GM19043 (cell line): Measurements from ENCODE around the gene FIBP.
A peak's percentile ranks its signal among the peaks of the same experiment; 100 is the strongest.

ENCODE experiments used
- ATAC-seq: cut with Tn5 transposase; IDR thresholded peaks from one replicate; pipeline ENCODE4 v1.9.1; 2021; ENCODE audit warnings: low read depth; ENCODE audit not compliant: unreplicated experiment

Gene FIBP

GRCh38 chr11:65860278-65861164, 27.8 kb downstream of the FIBP start, which contains the start of gene MUS81:
Gene MUS81, plus strand, starts transcription at chr11:65860433. Its CDS starts 321 bp downstream, at chr11:65860754.
- peak; percentile 25 for ATAC-seq

- ATAC-seq = no peak
Observed at GRCh38 chr11:65859812-65860277, 28.4 kb downstream of the FIBP start.

GRCh38 chr11:65859095-65859811, 29.0 kb downstream of the FIBP start:
- ATAC-seq = peak; percentile 51

- ATAC-seq = no peak
Observed at GRCh38 chr11:65858681-65859087, 29.6 kb downstream of the FIBP start.

GRCh38 chr11:65857853-65858680, 30.2 kb downstream of the FIBP start, which contains the start of gene CFL1:
Gene CFL1, minus strand, starts transcription at chr11:65858180. Its CDS starts 81 bp downstream, at chr11:65858099.
- peak; percentile 38 for ATAC-seq

- no peak for ATAC-seq
Observed at GRCh38 chr11:65857500-65857852, 30.8 kb downstream of the FIBP start.

- ATAC-seq = peak; percentile 28
Observed at GRCh38 chr11:65856689-65857499, 31.4 kb downstream of the FIBP start.

- ATAC-seq = no peak
Observed at GRCh38 chr11:65855927-65856363, 32.3 kb downstream of the FIBP start.

- ATAC-seq = no peak
Observed at GRCh38 chr11:65854852-65855837, 33.1 kb downstream of the FIBP start.

- ATAC-seq = no peak
Observed at GRCh38 chr11:65854161-65854592, 34.1 kb downstream of the FIBP start.

GRCh38 chr11:65853246-65853979, 34.9 kb downstream of the FIBP start:
- no peak for ATAC-seq

- no peak for ATAC-seq
Observed at GRCh38 chr11:65852508-65853245, 35.6 kb downstream of the FIBP start.

- ATAC-seq = no peak
Observed at GRCh38 chr11:65851811-65852507, 36.3 kb downstream of the FIBP start.

- no peak for ATAC-seq
Observed at GRCh38 chr11:65851083-65851579, 37.1 kb downstream of the FIBP start.

GRCh38 chr11:65850217-65851082, 37.8 kb downstream of the FIBP start:
- no peak for ATAC-seq
